T47D (cell line): ENCODE measurements around the gene RASAL2.
"Not testable (repeated sequence)": the region's sequence is repeated elsewhere in the genome, so short reads cannot be mapped to it uniquely, and the experiment has no call there.

Experiments
- DNase-seq, 2 experiments: peaks; one replicate each; pipeline versions ENCODE4 v3.0.0 to v3.0.0-alpha.2; 2011 to 2012; ENCODE audit warnings: low read depth in 1 of 2, low spot score in 1 of 2
- JUND ChIP-seq: IDR thresholded peaks from 2 replicates; pipeline ENCODE4 v1.6.1; 2012; ENCODE audit warnings: low read depth
- in situ Hi-C: cut with HindIII; loops from 2 replicates; pipeline ENCODE4 v1.10.0; 2016; ENCODE audit warnings: low sequenced_read_pairs, low pct_unique_long_range_greater_than_20kb

RASAL2 gene

GRCh38 chr1:178502856-178503255 lies 409.0 kb downstream of the RASAL2 start:
- TF ChIP-seq JUND: no peak
- DNase-seq: no peak
- in situ Hi-C loops: no loop called here

GRCh38 chr1:178503316-178503715 lies 409.4 kb downstream of the RASAL2 start:
- in situ Hi-C loops, DNase-seq: not testable (repeated sequence)

- no peak for DNase-seq
- in situ Hi-C loops: no loop called here
- TF ChIP-seq JUND: no peak
These were observed 409.9 kb downstream of the RASAL2 start for GRCh38 chr1:178503849-178504248.

GRCh38 chr1:178504286-178504685 lies 410.4 kb downstream of the RASAL2 start:
- no peak for TF ChIP-seq JUND
- in situ Hi-C loops: no loop called here
- no peak for DNase-seq

GRCh38 chr1:178506177-178506576 lies 412.3 kb downstream of the RASAL2 start:
- no peak for DNase-seq
- in situ Hi-C loops: no loop called here
- TF ChIP-seq JUND: no peak

- no peak for TF ChIP-seq JUND
- DNase-seq: no peak
- in situ Hi-C loops: no loop called here
These were observed 412.8 kb downstream of the RASAL2 start for GRCh38 chr1:178506669-178507068.

- in situ Hi-C loops: no loop called here
- DNase-seq: no peak
- TF ChIP-seq JUND: no peak
These were observed 415.6 kb downstream of the RASAL2 start for GRCh38 chr1:178509414-178510007.

GRCh38 chr1:178510155-178510554 lies 416.3 kb downstream of the RASAL2 start:
- DNase-seq: no peak
- no peak for TF ChIP-seq JUND
- in situ Hi-C loops: no loop called here

- in situ Hi-C loops: no loop called here
- TF ChIP-seq JUND: no peak
- no peak for DNase-seq
These were observed 418.8 kb downstream of the RASAL2 start, which contains the start of gene TEX35 for GRCh38 chr1:178512566-178513277. Gene TEX35 (plus strand): TSS chr1:178513109. CDS start chr1:178513189, 80 bp downstream.

GRCh38 chr1:178513278-178513983 lies 419.5 kb downstream of the RASAL2 start:
- no peak for DNase-seq
- in situ Hi-C loops: no loop called here
- TF ChIP-seq JUND: no peak

GRCh38 chr1:178516110-178516509 lies 422.2 kb downstream of the RASAL2 start:
- no peak for DNase-seq
- TF ChIP-seq JUND: no peak
- in situ Hi-C loops: no loop called here

GRCh38 chr1:178518894-178519293 lies 425.0 kb downstream of the RASAL2 start:
- no peak for DNase-seq
- in situ Hi-C loops: no loop called here
- no peak for TF ChIP-seq JUND

GRCh38 chr1:178520803-178521202 lies 426.9 kb downstream of the RASAL2 start:
- no peak for TF ChIP-seq JUND
- DNase-seq: no peak
- in situ Hi-C loops: no loop called here
